Parathyroid adenoma (tissue), 2 donors: ENCODE results near the gene CDH5.

ENCODE experiments used
- H2AFZ ChIP-seq: fragments of 300-600 bp; sonication (generic); one replicate; pipeline ENCODE4 v1.7.0; 2017; ENCODE audit warnings: antibody characterized with exemption, mild to moderate bottlenecking
- H3K27ac ChIP-seq: fragments of 300-600 bp; sonication (generic); one replicate; pipeline ENCODE4 v1.7.0; 2017
- H3K27me3 ChIP-seq: fragments of 300-600 bp; sonication (generic); one replicate; pipeline ENCODE4 v1.7.0; 2017; ENCODE audit warnings: low read length; ENCODE audit not compliant: control insufficient read depth, insufficient read depth
- H3K36me3 ChIP-seq: fragments of 300-600 bp; sonication (generic); one replicate; pipeline ENCODE4 v1.7.0; 2017; ENCODE audit warnings: low read length; ENCODE audit not compliant: control insufficient read depth, insufficient read depth
- H3K4me1 ChIP-seq: fragments of 300-600 bp; sonication (generic); one replicate; pipeline ENCODE4 v1.7.0; 2017; ENCODE audit warnings: control low read depth
- H3K4me2 ChIP-seq: fragments of 300-600 bp; sonication (generic); one replicate; pipeline ENCODE4 v1.7.0; 2017; ENCODE audit warnings: low read length
- H3K4me3 ChIP-seq: fragments of 300-600 bp; sonication (generic); one replicate; pipeline ENCODE4 v1.7.0; 2017; ENCODE audit warnings: low read depth, low read length
- H3K79me2 ChIP-seq: fragments of 300-600 bp; sonication (generic); one replicate; pipeline ENCODE4 v1.7.0; 2017; ENCODE audit warnings: control low read depth
- H3K9ac ChIP-seq: fragments of 300-600 bp; sonication (generic); one replicate; pipeline ENCODE4 v1.7.0; 2017; ENCODE audit warnings: mild to moderate bottlenecking
- H3K9me3 ChIP-seq: fragments of 300-600 bp; sonication (generic); one replicate; pipeline ENCODE4 v1.7.0; 2017; ENCODE audit warnings: low read length; ENCODE audit not compliant: control insufficient read depth
- TF ChIP-seq, protein P1 (sequence below): fragments of 300-600 bp; sonication (generic); IDR thresholded peaks from one replicate; pipeline ENCODE4 v1.7.0; 2017; ENCODE audit warnings: antibody characterized with exemption, mild to moderate bottlenecking
- donor health status: primary hyperparathyroidism.

The CDH5 gene

DNA sequence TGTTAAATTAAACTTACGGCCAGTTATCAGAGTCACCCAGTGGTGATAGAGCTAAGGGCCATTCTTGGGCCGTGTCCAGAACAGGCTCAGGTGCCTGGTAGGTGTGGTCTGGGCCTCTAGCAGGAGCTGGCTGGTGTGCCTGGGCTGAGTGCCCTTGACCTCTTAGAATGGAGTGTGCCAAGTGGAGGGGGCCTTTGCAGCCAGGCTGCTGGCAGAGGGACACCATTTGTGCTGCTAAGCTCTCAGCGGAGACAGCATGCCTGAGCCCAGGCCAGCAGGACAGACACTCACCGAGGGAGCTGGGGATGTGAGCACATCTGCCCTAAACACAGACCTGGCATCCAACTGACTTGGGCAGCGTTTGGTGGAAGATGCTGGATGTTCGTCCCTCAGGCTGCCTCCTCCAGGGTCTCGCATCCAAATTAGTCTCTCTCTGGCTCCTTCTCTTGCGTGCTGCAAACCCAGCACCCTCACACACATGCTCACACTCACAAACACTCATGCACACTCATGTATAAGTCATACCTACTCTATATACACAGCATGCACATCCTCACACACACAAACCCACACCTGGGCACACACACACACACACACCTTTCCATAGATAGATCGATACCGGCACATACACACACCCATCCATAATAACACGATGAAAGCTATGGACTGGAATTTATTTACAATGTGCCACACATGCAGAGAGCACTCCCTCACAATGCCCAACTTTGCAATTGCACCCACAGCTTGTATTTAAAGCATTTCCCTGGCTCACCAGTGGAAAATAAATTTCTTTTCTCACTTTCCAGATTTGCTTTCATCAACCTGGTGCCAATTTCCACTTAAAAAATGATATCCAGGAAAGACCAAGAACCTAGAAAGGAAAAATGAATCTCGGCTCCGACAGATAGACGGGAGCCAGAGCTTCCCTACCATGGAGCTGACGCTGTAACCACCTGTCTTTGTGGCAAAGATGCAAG lies 33.6 kb upstream of the CDH5 start:
- Histone ChIP-seq H3K79me2 (no peaks in the 10 kb centered on the region), H3K4me1 (peaks cover 4% of the 10 kb centered on the region), H3K4me3 (no peak overlapping the region), H3K36me3 (no peaks in the 10 kb centered on the region), H2AFZ (no peak overlapping the region), H3K27me3 (no peaks in the 10 kb centered on the region), H3K9me3 (no peaks in the 10 kb centered on the region), H3K27ac (no peak overlapping the region), H3K9ac (no peak overlapping the region), H3K4me2 (no peak overlapping the region)
- TF ChIP-seq, protein P1, sequence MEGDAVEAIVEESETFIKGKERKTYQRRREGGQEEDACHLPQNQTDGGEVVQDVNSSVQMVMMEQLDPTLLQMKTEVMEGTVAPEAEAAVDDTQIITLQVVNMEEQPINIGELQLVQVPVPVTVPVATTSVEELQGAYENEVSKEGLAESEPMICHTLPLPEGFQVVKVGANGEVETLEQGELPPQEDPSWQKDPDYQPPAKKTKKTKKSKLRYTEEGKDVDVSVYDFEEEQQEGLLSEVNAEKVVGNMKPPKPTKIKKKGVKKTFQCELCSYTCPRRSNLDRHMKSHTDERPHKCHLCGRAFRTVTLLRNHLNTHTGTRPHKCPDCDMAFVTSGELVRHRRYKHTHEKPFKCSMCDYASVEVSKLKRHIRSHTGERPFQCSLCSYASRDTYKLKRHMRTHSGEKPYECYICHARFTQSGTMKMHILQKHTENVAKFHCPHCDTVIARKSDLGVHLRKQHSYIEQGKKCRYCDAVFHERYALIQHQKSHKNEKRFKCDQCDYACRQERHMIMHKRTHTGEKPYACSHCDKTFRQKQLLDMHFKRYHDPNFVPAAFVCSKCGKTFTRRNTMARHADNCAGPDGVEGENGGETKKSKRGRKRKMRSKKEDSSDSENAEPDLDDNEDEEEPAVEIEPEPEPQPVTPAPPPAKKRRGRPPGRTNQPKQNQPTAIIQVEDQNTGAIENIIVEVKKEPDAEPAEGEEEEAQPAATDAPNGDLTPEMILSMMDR = no peak

DNA sequence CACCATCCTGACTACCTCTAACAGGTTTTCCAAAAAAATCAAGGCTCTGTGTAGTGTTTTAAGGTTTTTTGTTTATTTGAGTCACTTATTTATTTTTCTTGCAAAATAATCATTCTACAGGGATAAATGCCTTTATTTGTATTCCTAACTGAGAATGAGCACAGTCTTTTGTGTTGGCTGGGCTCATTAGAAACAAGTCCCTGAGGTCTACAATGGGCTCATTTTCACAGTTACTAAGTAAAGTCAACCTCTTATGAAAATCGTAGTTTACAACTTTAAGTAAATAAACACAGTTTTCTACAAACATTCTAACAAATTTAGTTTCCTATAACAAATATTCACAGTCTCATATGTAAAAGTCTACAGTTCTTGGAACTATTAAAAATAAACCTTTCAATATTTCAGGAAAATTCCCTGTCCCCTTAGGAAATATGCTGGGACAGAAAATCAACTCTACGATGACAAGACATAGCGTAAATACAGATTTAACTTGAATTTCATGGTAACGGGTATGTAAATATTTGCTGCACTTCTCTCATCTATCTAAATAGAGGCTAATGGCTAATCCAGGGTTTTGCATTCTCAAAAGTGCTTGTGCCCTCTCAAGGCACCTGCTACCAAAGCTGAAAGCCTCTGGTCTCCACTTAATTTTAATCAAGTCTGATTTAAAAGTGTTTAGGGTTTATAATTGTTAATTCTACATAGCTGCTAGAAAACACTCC lies 31.5 kb upstream of the CDH5 start:
- Histone ChIP-seq H3K4me1 (peaks cover 4% of the 10 kb centered on the region), H3K27ac (no peak overlapping the region), H3K4me2 (no peak overlapping the region), H3K4me3 (no peak overlapping the region), H3K36me3 (no peaks in the 10 kb centered on the region), H3K79me2 (no peaks in the 10 kb centered on the region), H3K27me3 (no peaks in the 10 kb centered on the region), H3K9ac (no peak overlapping the region), H2AFZ (no peak overlapping the region), H3K9me3 (no peaks in the 10 kb centered on the region)
- TF ChIP-seq, protein P1 = no peak

DNA sequence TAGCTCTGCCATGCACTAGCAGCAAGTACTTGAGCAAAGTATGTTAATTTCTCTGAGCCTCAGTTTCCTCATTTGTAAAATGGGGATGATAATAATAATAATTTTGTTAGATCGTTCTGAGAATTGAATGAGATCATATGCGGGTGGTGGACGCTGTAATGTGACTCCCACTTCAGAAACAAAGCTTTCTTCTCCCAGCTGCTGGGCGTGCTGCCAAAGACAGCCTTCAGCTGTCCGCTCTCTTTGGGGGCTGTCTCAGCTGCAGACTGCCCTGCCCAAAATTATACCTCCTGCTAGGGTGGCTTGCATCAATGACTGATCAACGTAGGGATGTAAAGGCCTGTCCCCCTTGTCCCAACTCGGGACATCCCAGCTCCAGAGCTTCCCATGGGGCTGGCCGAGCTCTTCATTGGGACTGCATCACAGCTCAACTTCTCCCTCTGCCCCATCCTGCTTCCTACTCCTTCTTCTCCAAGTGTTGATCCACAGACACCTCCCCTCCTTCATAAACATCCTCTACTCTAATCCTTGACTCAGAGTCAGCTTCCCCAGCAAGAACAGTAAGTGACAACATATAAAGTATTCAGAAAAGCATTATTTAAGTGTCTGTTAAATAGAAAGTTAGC lies 30.7 kb upstream of the CDH5 start:
- TF ChIP-seq, protein P1 = no peak
- no peak overlapping the region for H3K9ac ChIP-seq

DNA sequence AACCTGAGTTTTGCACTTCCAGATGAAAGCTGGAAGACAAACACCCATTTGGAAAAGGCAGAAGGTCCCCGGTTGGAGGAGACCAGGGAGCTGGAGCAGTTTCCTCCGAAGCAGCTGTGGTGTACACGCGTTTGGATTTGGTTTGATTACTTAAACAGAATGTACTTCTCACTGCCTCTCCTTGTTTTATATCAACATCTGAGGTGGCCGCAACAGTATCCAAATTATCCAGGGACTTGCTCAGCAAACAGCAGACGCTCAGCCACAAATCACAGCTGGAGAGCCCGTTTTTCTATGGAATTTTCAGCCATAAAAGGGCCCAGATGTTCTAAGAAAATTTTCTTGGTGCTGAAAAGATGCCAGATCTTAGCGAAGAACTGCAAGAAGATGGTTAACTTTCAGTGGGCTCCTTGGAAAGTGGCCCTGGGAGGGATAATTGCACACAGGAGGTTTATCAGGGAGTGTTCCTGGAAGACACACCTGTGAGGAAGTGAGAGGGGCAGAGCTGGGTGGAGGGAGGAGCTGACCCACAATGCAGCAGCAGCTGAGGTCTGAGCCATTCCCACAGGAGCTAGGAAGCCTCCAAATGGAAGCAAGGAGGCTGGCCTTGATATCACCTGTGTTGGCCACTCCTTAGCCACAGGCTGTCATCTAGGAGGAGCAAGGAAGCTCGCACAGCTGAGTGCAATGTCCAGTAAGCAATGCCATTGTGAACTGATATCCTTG lies 28.9 kb upstream of the CDH5 start:
- no peak overlapping the region for H3K4me2 ChIP-seq
- TF ChIP-seq, protein P1 = no peak

More for the DNA sequence above, 30.7 kb upstream of the CDH5 start:
- H3K36me3 ChIP-seq = no peaks in the 10 kb centered on the region
- H3K27ac ChIP-seq = no peak overlapping the region
- H3K4me3 ChIP-seq = no peak overlapping the region
- H3K79me2 ChIP-seq = no peaks in the 10 kb centered on the region
- H3K4me1 ChIP-seq = peaks cover 4% of the 10 kb centered on the region
- no peak overlapping the region for H2AFZ ChIP-seq
- no peaks in the 10 kb centered on the region for H3K9me3 ChIP-seq
- no peaks in the 10 kb centered on the region for H3K27me3 ChIP-seq
- no peak overlapping the region for H3K4me2 ChIP-seq

More for the DNA sequence above, 28.9 kb upstream of the CDH5 start:
- Histone ChIP-seq H3K9ac (no peak overlapping the region), H2AFZ (no peak overlapping the region), H3K4me3 (no peak overlapping the region), H3K27ac (no peak overlapping the region), H3K9me3 (no peaks in the 10 kb centered on the region), H3K27me3 (no peaks in the 10 kb centered on the region), H3K4me1 (peaks cover 4% of the 10 kb centered on the region), H3K36me3 (no peaks in the 10 kb centered on the region), H3K79me2 (no peaks in the 10 kb centered on the region)
